Cardiac muscle cell (in vitro differentiated cells and primary cell): ENCODE measurements around the gene PACSIN2. TPM values are rescaled to one million over a fixed set of nuclear protein-coding genes. Genes with fewer than 3 reads are reported as not detected.
A peak's percentile ranks its signal among the peaks of the same experiment; 100 is the strongest.

Source experiments
- DNase-seq, 2 donors: peaks; one replicate each; pipeline versions ENCODE4 v3.0.0 to v3.0.0-alpha.2; 2010 to 2017; ENCODE audit warnings: low read depth in 1 of 2, low spot score in 1 of 2
- H3K27ac ChIP-seq: fragments of 200-600 bp; sonication (generic); 2 replicates; pipeline ENCODE4 v1.5.1; 2016
- H3K27me3 ChIP-seq: fragments of 200-600 bp; sonication (generic); 2 replicates; pipeline ENCODE4 v1.6.0; 2016; ENCODE audit warnings: control low read depth
- H3K36me3 ChIP-seq: fragments of 200-600 bp; sonication (generic); 2 replicates; pipeline ENCODE4 v1.5.1; 2016; ENCODE audit warnings: control low read depth
- H3K4me1 ChIP-seq: fragments of 200-600 bp; sonication (generic); 2 replicates; pipeline ENCODE4 v1.8.1; 2017; ENCODE audit warnings: low read depth, mild to moderate bottlenecking, mixed run types
- H3K4me3 ChIP-seq: fragments of 200-600 bp; sonication (generic); 2 replicates; pipeline ENCODE4 v1.5.1; 2016; ENCODE audit warnings: mild to moderate bottlenecking
- H3K9me3 ChIP-seq: fragments of 200-600 bp; sonication (generic); 2 replicates; pipeline ENCODE4 v1.5.1; 2017; ENCODE audit warnings: low read depth, mild to moderate bottlenecking, control low read depth
- CTCF ChIP-seq: IDR thresholded peaks from 2 replicates; pipeline ENCODE4 v1.5.1; 2012; ENCODE audit warnings: low read depth, mild to moderate bottlenecking, low read length
- polyA plus RNA-seq: library from polyadenylated mRNA; unstranded; fragments of >200 nt; fragmentation: Nextera tagmentation; extraction: Ambion mirVana; gene quantifications from 2 replicates; pipeline ENCODE4 v1.2.1, GENCODE V29; 2016
- total RNA-seq: library from RNA; depleted of rRNA; stranded (reverse); fragments of >200 nt; gene quantifications from 2 replicates; pipeline ENCODE4 v1.2.3, GENCODE V29; 2016

PACSIN2 gene
- total and polyA plus RNA-seq, 2 experiments from 2014 or later = 67.7 to 70.5 TPM

- Histone ChIP-seq H3K4me3 (no peak overlapping the region), H3K9me3 (no peaks in the 10 kb centered on the region), H3K27me3 (no peaks in the 10 kb centered on the region), H3K36me3 (no peaks in the 10 kb centered on the region), H3K27ac (peak overlapping the region; percentile 39), H3K4me1 (peaks cover 3% of the 10 kb centered on the region)
- TF ChIP-seq CTCF = no peak
- no peak for DNase-seq
Observed at GRCh38 chr22:42895087-42895486, 119.9 kb downstream of the PACSIN2 start.

- Histone ChIP-seq H3K9me3 (no peaks in the 10 kb centered on the region), H3K36me3 (peaks cover 4% of the 10 kb centered on the region), H3K4me3 (no peak overlapping the region), H3K27ac (no peak overlapping the region), H3K4me1 (peaks cover 3% of the 10 kb centered on the region), H3K27me3 (no peaks in the 10 kb centered on the region)
- no peak for TF ChIP-seq CTCF
- DNase-seq = no peak
Observed at GRCh38 chr22:42893371-42894150, 121.4 kb downstream of the PACSIN2 start.

- no peak overlapping the region for H3K4me3 ChIP-seq
- peaks cover 3% of the 10 kb centered on the region for H3K4me1 ChIP-seq
- peaks cover 9% of the 10 kb centered on the region for H3K36me3 ChIP-seq
- H3K27ac ChIP-seq = no peak overlapping the region
- no peak for TF ChIP-seq CTCF
- no peak for DNase-seq
- no peaks in the 10 kb centered on the region for H3K9me3 ChIP-seq
- H3K27me3 ChIP-seq = no peaks in the 10 kb centered on the region
Observed at GRCh38 chr22:42892571-42893316, 122.2 kb downstream of the PACSIN2 start.

GRCh38 chr22:42892156-42892555 is 122.8 kb downstream of the PACSIN2 start:
- Histone ChIP-seq H3K4me3 (no peak overlapping the region), H3K27me3 (no peaks in the 10 kb centered on the region), H3K9me3 (no peaks in the 10 kb centered on the region), H3K4me1 (peaks cover 3% of the 10 kb centered on the region), H3K27ac (no peak overlapping the region), H3K36me3 (peaks cover 9% of the 10 kb centered on the region)
- no peak for DNase-seq
- TF ChIP-seq CTCF = no peak

GRCh38 chr22:42891696-42892095 is 123.3 kb downstream of the PACSIN2 start:
- peaks cover 9% of the 10 kb centered on the region for H3K36me3 ChIP-seq
- no peak for DNase-seq
- H3K4me3 ChIP-seq = no peak overlapping the region
- no peak overlapping the region for H3K27ac ChIP-seq
- no peak for TF ChIP-seq CTCF
- H3K9me3 ChIP-seq = no peaks in the 10 kb centered on the region
- peaks cover 3% of the 10 kb centered on the region for H3K4me1 ChIP-seq
- no peaks in the 10 kb centered on the region for H3K27me3 ChIP-seq
